GM12891 (cell line): ENCODE data around the gene GUCY1A1.

Source experiments
- DNase-seq: peaks from one replicate; pipeline ENCODE4 v3.0.0; 2011; ENCODE audit warnings: low spot score; ENCODE audit not compliant: insufficient read length
- FAIRE-seq: peaks from 2 replicates; lab custom pipeline; 2011; peaks lifted over from hg19 to GRCh38; lab: Jason Lieb, UNC
- PAX5 ChIP-seq: IDR thresholded peaks from 2 replicates; pipeline ENCODE4 v1.6.1; 2011; ENCODE audit warnings: low read length, moderate library complexity, mild to moderate bottlenecking; ENCODE audit not compliant: insufficient read depth, severe bottlenecking
- POLR2A ChIP-seq: IDR thresholded peaks from 2 replicates; pipeline ENCODE4 v1.6.1; 2011; ENCODE audit warnings: low read depth, low read length, control low read depth
- POLR2AphosphoS5 ChIP-seq: IDR thresholded peaks from 2 replicates; pipeline ENCODE4 v1.6.1; 2011; ENCODE audit warnings: low read depth, low read length, control low read depth
- POU2F2 ChIP-seq: IDR thresholded peaks from 2 replicates; pipeline ENCODE4 v1.6.1; 2011; ENCODE audit warnings: low read depth, mild to moderate bottlenecking, control low read depth, low read length, moderate library complexity
- SPI1 ChIP-seq: IDR thresholded peaks from 2 replicates; pipeline ENCODE4 v1.6.1; 2011; ENCODE audit warnings: low read depth, low read length, control low read depth
- TAF1 ChIP-seq: IDR thresholded peaks from 2 replicates; pipeline ENCODE4 v1.6.1; 2011; ENCODE audit warnings: low read depth, low read length, control low read depth

Gene GUCY1A1

GRCh38 chr4:155676430-155676825 lies 9.8 kb downstream of the GUCY1A1 start:
- FAIRE-seq = no peak

GRCh38 chr4:155678011-155678410 lies 11.4 kb downstream of the GUCY1A1 start:
- no peak for TF ChIP-seq SPI1
- TF ChIP-seq POLR2AphosphoS5 = no peak
- no peak for TF ChIP-seq POLR2A
- no peak for TF ChIP-seq PAX5
- TF ChIP-seq POU2F2 = no peak
- TF ChIP-seq TAF1 = no peak
- FAIRE-seq = no peak

More at GRCh38 chr4:155676430-155676825, 9.8 kb downstream of the GUCY1A1 start:
- no peak for DNase-seq
- TF ChIP-seq PAX5 (no peak), TAF1 (no peak), SPI1 (no peak), POLR2AphosphoS5 (no peak), POLR2A (no peak), POU2F2 (no peak)

GRCh38 chr4:155679343-155679742 lies 12.7 kb downstream of the GUCY1A1 start:
- FAIRE-seq = no peak
- DNase-seq = no peak
- no peak for TF ChIP-seq PAX5
- TF ChIP-seq POU2F2 = no peak
- no peak for TF ChIP-seq POLR2AphosphoS5
- TF ChIP-seq SPI1 = no peak

More at GRCh38 chr4:155678011-155678410, 11.4 kb downstream of the GUCY1A1 start:
- no peak for DNase-seq

GRCh38 chr4:155681886-155682285 lies 15.2 kb downstream of the GUCY1A1 start:
- no peak for FAIRE-seq
- no peak for DNase-seq
- no peak for TF ChIP-seq TAF1
- no peak for TF ChIP-seq POLR2A
- TF ChIP-seq POU2F2 = no peak

GRCh38 chr4:155684423-155684822 lies 17.8 kb downstream of the GUCY1A1 start:
- DNase-seq (no peak), FAIRE-seq (no peak)
- no peak for TF ChIP-seq POLR2A
- TF ChIP-seq PAX5 = no peak
- no peak for TF ChIP-seq POLR2AphosphoS5
- no peak for TF ChIP-seq TAF1
- TF ChIP-seq SPI1 = no peak
- no peak for TF ChIP-seq POU2F2

- TF ChIP-seq TAF1 (no peak), POU2F2 (no peak), POLR2A (no peak), SPI1 (no peak), POLR2AphosphoS5 (no peak), PAX5 (no peak)
- DNase-seq = no peak
- FAIRE-seq = no peak
Measured at GRCh38 chr4:155684892-155685541, 18.4 kb downstream of the GUCY1A1 start.

- no peak for FAIRE-seq
- TF ChIP-seq POU2F2 = no peak
- TF ChIP-seq TAF1 = no peak
- TF ChIP-seq POLR2AphosphoS5 = no peak
- TF ChIP-seq SPI1 = no peak
- no peak for TF ChIP-seq PAX5
- TF ChIP-seq POLR2A = no peak
- no peak for DNase-seq
Measured at GRCh38 chr4:155687380-155687982, 20.8 kb downstream of the GUCY1A1 start.

- no peak for FAIRE-seq
- TF ChIP-seq POLR2A = no peak
- no peak for TF ChIP-seq POU2F2
- no peak for DNase-seq
Measured at GRCh38 chr4:155688211-155688610, 21.6 kb downstream of the GUCY1A1 start.

- TF ChIP-seq POLR2A = no peak
- TF ChIP-seq SPI1 = no peak
- no peak for TF ChIP-seq PAX5
- TF ChIP-seq TAF1 = no peak
- TF ChIP-seq POLR2AphosphoS5 = no peak
- TF ChIP-seq POU2F2 = no peak
- FAIRE-seq (no peak), DNase-seq (no peak)
Measured at GRCh38 chr4:155688860-155689259, 22.2 kb downstream of the GUCY1A1 start.
